ENCODE data around the gene PARP8.

Gene PARP8

GRCh38 chr5:50752800-50753199, 86.4 kb downstream of the PARP8 start:
- TF ChIP-seq CTCF (conservative IDR thresholded peaks at IDR 0.05; ENCODE audit: low read length), result no peak
- no peak for DNase-seq (ENCODE audit: low read depth)
- H3K4me3 ChIP-seq (ENCODE audit: low read length), result no peak overlapping the region

GRCh38 chr5:50759526-50760270, 93.3 kb downstream of the PARP8 start:
- no peak overlapping the region for H3K4me3 ChIP-seq (ENCODE audit: low read length)
- no peak for TF ChIP-seq CTCF (conservative IDR thresholded peaks at IDR 0.05; ENCODE audit: low read length)
- peak; percentile 65 for DNase-seq (ENCODE audit: low read depth)

DNA sequence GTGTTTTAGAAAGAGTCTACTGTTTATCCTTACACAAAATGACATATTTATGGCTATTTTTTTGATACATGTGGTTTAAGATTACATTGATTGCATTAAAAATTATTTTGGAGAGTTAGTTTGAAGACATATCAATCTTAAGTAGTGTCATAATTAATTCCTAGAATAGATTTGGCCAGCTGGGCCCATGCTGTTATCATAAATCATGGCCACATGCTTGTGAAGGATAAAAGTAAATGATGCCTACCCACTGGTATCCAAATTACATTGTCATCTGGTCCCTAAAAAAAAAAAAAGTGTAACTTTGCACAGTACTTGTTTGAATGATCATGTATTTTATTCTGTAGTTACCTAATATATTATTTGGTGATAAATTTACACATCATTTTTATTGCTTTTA, 96.9 kb downstream of the PARP8 start:
- no peak for DNase-seq (ENCODE audit: low read depth)
- no peak overlapping the region for H3K4me3 ChIP-seq (ENCODE audit: low read length)
- no peak for TF ChIP-seq CTCF (conservative IDR thresholded peaks at IDR 0.05; ENCODE audit: low read length)

GRCh38 chr5:50763846-50764245, 97.4 kb downstream of the PARP8 start:
- no peak overlapping the region for H3K4me3 ChIP-seq (ENCODE audit: low read length)
- DNase-seq (ENCODE audit: low read depth), result no peak
- no peak for TF ChIP-seq CTCF (conservative IDR thresholded peaks at IDR 0.05; ENCODE audit: low read length)

- H3K4me3 ChIP-seq (ENCODE audit: low read length), result no peak overlapping the region
- no peak for DNase-seq (ENCODE audit: low read depth)
- TF ChIP-seq CTCF (conservative IDR thresholded peaks at IDR 0.05; ENCODE audit: low read length), result no peak
Measured at GRCh38 chr5:50766042-50766441, 99.6 kb downstream of the PARP8 start.

DNA sequence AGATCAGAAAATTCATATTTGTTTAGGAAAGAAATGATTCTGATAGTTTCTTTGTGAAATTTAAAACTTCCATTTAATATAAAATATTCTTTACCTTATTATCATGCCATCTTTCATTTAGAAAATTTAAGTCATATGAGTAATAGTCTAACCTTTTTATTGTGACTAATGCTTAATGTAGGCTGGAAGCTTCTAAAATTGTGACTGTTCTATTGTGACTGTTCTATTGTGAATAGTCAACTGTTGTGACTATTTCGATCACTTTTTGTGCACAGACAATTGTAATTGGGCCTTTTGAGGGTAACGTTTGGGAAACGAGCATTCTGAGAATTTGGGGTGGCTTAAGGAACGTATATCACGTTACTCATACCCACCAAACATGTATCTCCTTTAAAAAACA, 100.0 kb downstream of the PARP8 start:
- DNase-seq (ENCODE audit: low read depth), result no peak
- H3K4me3 ChIP-seq (ENCODE audit: low read length), result no peak overlapping the region
- no peak for TF ChIP-seq CTCF (conservative IDR thresholded peaks at IDR 0.05; ENCODE audit: low read length)

DNA sequence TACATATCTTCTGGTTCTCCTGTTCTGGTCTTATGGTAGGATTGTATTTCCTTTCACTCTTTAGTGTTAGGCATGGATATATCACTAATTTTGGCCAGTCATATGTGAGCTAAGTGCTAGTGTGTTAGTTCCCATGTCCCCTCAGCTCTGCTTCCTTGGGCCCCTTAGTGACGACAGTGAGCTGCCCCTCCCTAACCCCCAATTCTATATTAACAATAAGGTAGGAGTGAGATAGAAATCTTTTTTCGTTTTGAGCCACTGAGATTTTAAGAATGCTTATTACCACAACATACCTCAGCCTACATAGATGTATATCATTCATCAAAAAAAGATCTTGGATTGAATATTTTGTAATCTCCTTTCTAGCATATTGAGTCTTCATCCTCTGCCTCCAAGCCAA, 100.5 kb downstream of the PARP8 start:
- DNase-seq (ENCODE audit: low read depth), result no peak
- H3K4me3 ChIP-seq (ENCODE audit: low read length), result no peak overlapping the region
- no peak for TF ChIP-seq CTCF (conservative IDR thresholded peaks at IDR 0.05; ENCODE audit: low read length)

Data from AG10803 (cell line).